SK-N-SH treated with all-trans-retinoic acid at 6 μM for 48 hours (cell line): ENCODE measurements around the gene MANSC4.

Experiments
- CSDC2 ChIP-seq: fragments of 250-450 bp; sonication (Bioruptor Pico); IDR thresholded peaks from 2 replicates; pipeline ENCODE4 v1.5.0; 2020; ENCODE audit warnings: mild to moderate bottlenecking, moderate library complexity
- PATZ1 ChIP-seq: fragments of 250-450 bp; sonication (Bioruptor Pico); IDR thresholded peaks from 2 replicates; pipeline ENCODE4 v1.8.0; 2020; ENCODE audit warnings: mild to moderate bottlenecking, moderate library complexity, borderline replicate concordance
- POU6F1 ChIP-seq: fragments of 250-450 bp; sonication (Bioruptor Pico); IDR thresholded peaks from 2 replicates; pipeline ENCODE4 v1.8.0; 2021; ENCODE audit warnings: low read depth, mild to moderate bottlenecking, moderate library complexity, borderline replicate concordance
- RARB ChIP-seq: fragments of 250-450 bp; sonication (Bioruptor Pico); IDR thresholded peaks from 2 replicates; pipeline ENCODE4 v1.8.0; 2021; ENCODE audit warnings: mild to moderate bottlenecking, moderate library complexity
- SNAI2 ChIP-seq: fragments of 250-450 bp; sonication (Bioruptor Pico); IDR thresholded peaks from 2 replicates; pipeline ENCODE4 v1.5.0; 2020; ENCODE audit warnings: mild to moderate bottlenecking, moderate library complexity
- TCF4 ChIP-seq: fragments of 250-450 bp; sonication (Bioruptor Pico); IDR thresholded peaks from 2 replicates; pipeline ENCODE4 v1.8.0; 2021; ENCODE audit warnings: mild to moderate bottlenecking, moderate library complexity, borderline replicate concordance
- ZFP3 ChIP-seq: fragments of 250-450 bp; sonication (Bioruptor Pico); IDR thresholded peaks from 2 replicates; pipeline ENCODE4 v1.5.0; 2020; ENCODE audit warnings: mild to moderate bottlenecking, moderate library complexity

DNA sequence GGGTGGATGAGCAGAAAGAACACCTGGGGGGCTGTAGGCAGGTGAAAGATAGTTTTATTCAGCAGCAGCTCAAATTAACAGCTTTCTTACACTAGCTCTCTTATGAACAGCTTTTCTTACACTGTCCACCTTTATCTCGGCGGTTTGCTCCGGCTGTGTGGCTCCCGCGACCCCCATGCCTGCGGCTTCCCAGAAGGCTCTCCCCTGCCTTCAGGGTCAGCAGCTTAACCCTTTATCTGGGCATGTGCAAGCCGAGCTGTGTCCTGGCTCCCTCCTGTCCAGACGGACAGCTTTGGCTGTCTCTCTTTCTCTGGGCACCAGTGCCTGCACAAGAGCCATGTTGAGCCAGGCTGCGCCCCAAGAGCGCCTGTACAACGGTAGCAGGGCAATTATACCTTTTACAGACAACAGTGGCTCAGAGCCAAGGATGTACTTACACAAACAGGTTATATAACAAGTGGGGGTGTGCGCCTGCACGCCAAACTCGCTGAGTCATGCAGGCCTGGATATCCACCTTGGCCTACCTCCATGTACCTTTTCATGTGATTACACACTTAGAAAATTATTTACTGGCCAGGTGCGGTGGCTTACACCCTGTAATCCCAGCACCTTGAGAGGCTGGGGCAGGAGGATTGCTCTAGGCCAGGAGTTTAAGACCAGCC is 28.5 kb downstream of the MANSC4 start:
- TF ChIP-seq PATZ1 (CRISPR knock-in tag) (no peak), CSDC2 (CRISPR knock-in tag) (no peak), ZFP3 (no peak), TCF4 (CRISPR knock-in tag) (no peak), SNAI2 (CRISPR knock-in tag) (no peak), RARB (CRISPR knock-in tag) (no peak), POU6F1 (no peak)
